Measurements from ENCODE around the gene MRTFB. TPM values are rescaled to one million over a fixed set of nuclear protein-coding genes. Genes with fewer than 3 reads are reported as not detected.

MRTFB gene
- total and polyA plus RNA-seq, 2 donors (not counting 3 experiments of a cell fraction or from before 2014, with no cell fraction given): 19.6 to 49.5 TPM

DNA sequence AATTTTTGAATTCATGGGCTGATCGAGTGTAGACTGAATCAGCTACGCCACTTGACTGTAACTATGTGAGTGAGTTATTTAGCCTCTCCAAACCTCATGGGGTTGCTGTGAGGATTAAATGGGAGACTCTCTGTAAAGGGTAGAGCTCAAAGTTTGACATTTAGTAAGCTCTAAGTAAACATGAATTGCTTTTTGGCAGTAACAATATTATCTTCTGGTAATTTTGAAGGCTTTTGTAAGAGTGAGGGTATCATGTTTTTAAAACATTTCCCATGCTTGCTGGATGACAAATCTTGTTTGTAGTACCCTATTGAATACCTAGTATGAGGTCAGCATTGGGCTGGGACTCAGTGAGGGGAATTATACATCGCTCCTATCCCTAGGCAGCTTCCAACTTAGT is 35.3 kb downstream of the MRTFB start:
- intact Hi-C loops (cut with micrococcal nuclease): no loop called here
- Histone ChIP-seq H3K27me3 (ENCODE audit: control insufficient read depth in 2 of 2, insufficient read depth in 2 of 2, low read length in 2 of 2) (no peaks in the 10 kb centered on the region), H3K4me1 (ENCODE audit: control insufficient read depth, extremely low read depth, insufficient read depth, low read length) (peaks cover 33% of the 10 kb centered on the region), H3K9me3 (replicated peaks; ENCODE audit: control insufficient read depth, insufficient read depth, low read length) (no peaks in the 10 kb centered on the region), H3K36me3 (ENCODE audit: control insufficient read depth in 2 of 2, extremely low read depth in 1 of 2, insufficient read depth in 2 of 2, low read length in 2 of 2) (no peaks in the 10 kb centered on the region), H3K9ac (replicated peaks; ENCODE audit: extremely low read depth, insufficient read depth, low read length) (no peak overlapping the region), H3K4me2 (ENCODE audit: insufficient read depth, low read length) (no peak overlapping the region), H3K9me1 (replicated peaks; ENCODE audit: control insufficient read depth, extremely low read depth, insufficient read depth, low read length) (no peaks in the 10 kb centered on the region), H3K4me3 (replicated peaks in 1 of 3; ENCODE audit: insufficient read depth in 1 of 3, low read depth in 1 of 3, low read length in 3 of 3) (no peak overlapping the region), H2AFZ (ENCODE audit: low read depth, low read length) (no peak overlapping the region), H3K27ac (ENCODE audit: insufficient read depth, low read depth, low read length) (no peak overlapping the region), H3K79me2 (ENCODE audit: control insufficient read depth, insufficient read depth, low read length) (peaks cover 10% of the 10 kb centered on the region), H4K20me1 (replicated peaks; ENCODE audit: control insufficient read depth, extremely low read depth, insufficient read depth, low read length) (peaks cover 12% of the 10 kb centered on the region)
- BruUV-seq (replicated peaks): no TSS peak
- POLR2A ChIA-PET: interaction anchor here (0.6 kb wide), 1 partner anchor 229 kb away, joined by 8 read pairs; no protein-coding TSS in a partner anchor
- dilution Hi-C loops (cut with MboI; ENCODE audit: extremely low pct_ligation_motif_present, low sequenced_read_pairs): no loop called here
- TF ChIP-seq GATA2 (IDR thresholded peaks at IDR 0.05; ENCODE audit: insufficient read depth, insufficient read length, low read depth, low read length) (no peak), POLR2AphosphoS5 (IDR thresholded peaks at IDR 0.05; ENCODE audit: insufficient read depth, low read depth, low read length) (no peak), MAX (IDR thresholded peaks at IDR 0.05; ENCODE audit: insufficient read depth, insufficient read length) (no peak), EZH2 (IDR thresholded peaks at IDR 0.05; ENCODE audit: borderline replicate concordance, low read depth, low read length, severe bottlenecking) (no peak), POLR2A (IDR thresholded peaks at IDR 0.05; ENCODE audit: low read depth, low read length) (no peak), CTCF (IDR thresholded peaks at IDR 0.05; ENCODE audit: extremely low read depth in 1 of 2, insufficient read depth in 1 of 2, low read depth in 1 of 2, low read length in 2 of 2) (no peak), FOS (IDR thresholded peaks at IDR 0.05; ENCODE audit: borderline replicate concordance, insufficient read depth, low read length) (no peak)
- FAIRE-seq: no peak
- no peak for DNase-seq (ENCODE audit: low read depth, low spot score)
- CTCF ChIA-PET: interaction anchor here (1.5 kb wide), 1 partner anchor 90 kb away, joined by 3 read pairs; no protein-coding TSS in a partner anchor

Measured in endothelial cell of umbilical vein (primary cell).